Measurements from ENCODE around the gene SUMO2. TPM values are rescaled to one million over a fixed set of nuclear protein-coding genes. Genes with fewer than 3 reads are reported as not detected.
"Not testable (repeated sequence)": the region's sequence is repeated elsewhere in the genome, so short reads cannot be mapped to it uniquely, and the experiment has no call there.

Gene SUMO2
- total and polyA plus RNA-seq, 9 donors: 75.7 to 504 (median 395) TPM

GRCh38 chr17:75174996-75175395, 7.8 kb downstream of the SUMO2 start:
- H3K4me3 ChIP-seq: no peak overlapping the region
- no peak overlapping the region for H3K27ac ChIP-seq
- TF ChIP-seq CTCF (IDR thresholded peaks at IDR 0.05): no peak
- no peak for TF ChIP-seq EP300 (IDR thresholded peaks at IDR 0.05)
- TF ChIP-seq POLR2A (IDR thresholded peaks at IDR 0.05): no peak
- 91 to 97% (median 94%) methylated on average over 11 of the region's 11 CpGs for WGBS, 3 donors
- peaks cover 4% of the 10 kb centered on the region for H3K4me1 ChIP-seq (ENCODE audit: insufficient read depth)
- intact Hi-C loops (cut with DNase I): loop anchor here in 1 of 4 donors (10.0 kb wide), 1 partner anchor 60 kb away; no protein-coding TSS in a partner anchor
- H3K27me3 ChIP-seq: no peaks in the 10 kb centered on the region
- no peaks in the 10 kb centered on the region for H3K9me3 ChIP-seq
- DNase-seq: peak in 1 of 5 donors; percentile 7
- H3K36me3 ChIP-seq: no peaks in the 10 kb centered on the region

- TF ChIP-seq EP300 (IDR thresholded peaks at IDR 0.05) (no peak), CTCF (IDR thresholded peaks at IDR 0.05) (no peak), POLR2A (IDR thresholded peaks at IDR 0.05) (no peak)
- Histone ChIP-seq H3K4me1 (ENCODE audit: insufficient read depth) (no peaks in the 10 kb centered on the region), H3K36me3 (no peaks in the 10 kb centered on the region), H3K4me3 (no peak overlapping the region), H3K9me3 (no peaks in the 10 kb centered on the region), H3K27me3 (no peaks in the 10 kb centered on the region), H3K27ac (no peak overlapping the region)
- intact Hi-C loops (cut with DNase I): loop anchor here in 1 of 4 donors (10.0 kb wide), 1 partner anchor 59 kb away; no protein-coding TSS in a partner anchor
- peak in 1 of 5 donors; percentile 13 for DNase-seq
- 82 to 86% (median 83%) methylated on average over 4 of the region's 4 CpGs for WGBS, 3 donors
Measured at GRCh38 chr17:75173526-75173925, 9.2 kb downstream of the SUMO2 start.

GRCh38 chr17:75168998-75169397, 13.8 kb downstream of the SUMO2 start:
- H3K36me3 ChIP-seq: no peaks in the 10 kb centered on the region
- no peaks in the 10 kb centered on the region for H3K9me3 ChIP-seq
- no peak overlapping the region for H3K27ac ChIP-seq
- 81 to 82% (median 82%) methylated on average over 4 of the region's 4 CpGs for WGBS, 3 donors
- peak in 1 of 5 donors; percentile 21 for DNase-seq
- no peaks in the 10 kb centered on the region for H3K27me3 ChIP-seq
- no peak overlapping the region for H3K4me3 ChIP-seq
- TF ChIP-seq CTCF (IDR thresholded peaks at IDR 0.05) (no peak), POLR2A (IDR thresholded peaks at IDR 0.05) (no peak), EP300 (IDR thresholded peaks at IDR 0.05) (no peak)
- intact Hi-C loops (cut with DNase I): no loop called here
- H3K4me1 ChIP-seq (ENCODE audit: insufficient read depth): no peaks in the 10 kb centered on the region

GRCh38 chr17:75164606-75165005, 18.2 kb downstream of the SUMO2 start:
- WGBS, 3 donors: 97% methylated on average over 15 of the region's 15 CpGs
- intact Hi-C loops (cut with DNase I); H3K27ac ChIP-seq; H3K4me1 ChIP-seq (ENCODE audit: insufficient read depth); H3K4me3 ChIP-seq; H3K9me3 ChIP-seq; H3K36me3 ChIP-seq; H3K27me3 ChIP-seq; DNase-seq: not testable (repeated sequence)

- WGBS, 3 donors: 85 to 91% (median 90%) methylated on average over 5 of the region's 5 CpGs
- Histone ChIP-seq H3K27ac (no peak overlapping the region), H3K36me3 (no peaks in the 10 kb centered on the region), H3K4me3 (no peak overlapping the region), H3K27me3 (no peaks in the 10 kb centered on the region), H3K9me3 (no peaks in the 10 kb centered on the region), H3K4me1 (ENCODE audit: insufficient read depth) (no peaks in the 10 kb centered on the region)
- DNase-seq: no peak
- TF ChIP-seq POLR2A (IDR thresholded peaks at IDR 0.05) (no peak), CTCF (IDR thresholded peaks at IDR 0.05) (no peak), EP300 (IDR thresholded peaks at IDR 0.05) (no peak)
- intact Hi-C loops (cut with DNase I): no loop called here
Measured at GRCh38 chr17:75163074-75163473, 19.7 kb downstream of the SUMO2 start.

All from ovary (tissue), 9 donors.